Right lobe of liver (tissue), 6 donors: Measurements from ENCODE around the gene ZNF425. TPM values are rescaled to one million over a fixed set of nuclear protein-coding genes. Genes with fewer than 3 reads are reported as not detected.
A peak's percentile ranks its signal among the peaks of the same experiment; 100 is the strongest.

Source experiments
- ATAC-seq, 4 donors: fragments of 200-7000 bp; cut with Tn5 transposase; one replicate each; pipeline ENCODE4 v1.9.1; 2020; ENCODE audit warnings: mild to moderate bottlenecking in 4 of 4, moderate library complexity in 4 of 4
- DNase-seq, 3 donors: peaks; one replicate each; pipeline ENCODE4 v3.0.0-alpha.2; 2020
- H3K27ac ChIP-seq, 3 donors: fragments of 200-600 bp; one replicate each; pipeline ENCODE4 v1.8.0; 2022
- H3K27me3 ChIP-seq, 2 donors: fragments of 200-600 bp; one replicate each; pipeline ENCODE4 v1.8.0; 2022
- H3K36me3 ChIP-seq, 4 donors: fragments of 200-600 bp; sonication (generic) in 1 of 4; one replicate each; pipeline versions ENCODE4 v1.5.1 to v1.8.0; 2017 to 2022; ENCODE audit warnings: control low read depth in 1 of 4
- H3K4me1 ChIP-seq, 4 donors: fragments of 200-600 bp; sonication (generic) in 1 of 4; one replicate each; pipeline versions ENCODE4 v1.5.1 to v1.8.0; 2017 to 2022; ENCODE audit warnings: control low read depth in 1 of 4
- H3K4me3 ChIP-seq, 3 donors: fragments of 200-600 bp; one replicate each; pipeline ENCODE4 v1.8.0; 2022
- H3K9me3 ChIP-seq, 4 donors: fragments of 200-600 bp; sonication (generic) in 1 of 4; one replicate each; pipeline versions ENCODE4 v1.5.1 to v1.8.0; 2017 to 2022; ENCODE audit warnings: control low read depth in 1 of 4
- CTCF ChIP-seq, 4 donors: fragments of 200-600 bp in 3 of 4; fragments of 450-650 bp in 1 of 4; IDR thresholded peaks; one replicate each; pipeline versions ENCODE4 v1.5.1 to v1.8.0; 2016 to 2022; ENCODE audit warnings: antibody characterized with exemption in 4 of 4, mild to moderate bottlenecking in 2 of 4
- POLR2A ChIP-seq: fragments of 450-650 bp; IDR thresholded peaks from one replicate; pipeline ENCODE4 v1.6.1; 2017; ENCODE audit warnings: antibody characterized with exemption, mild to moderate bottlenecking
- WGBS: methylation state at CpG from one replicate; pipeline ENCODE4 v1.1.6; 2018; ENCODE audit warnings: low coverage, low lambda C conversion rate; ENCODE audit not compliant: insufficient coverage; ENCODE audit errors: missing lambda C conversion rate; 5-methylcytosine and 5-hydroxymethylcytosine counted together
- intact Hi-C, 2 donors: fragments of 100-400 bp; cut with DNase I; formaldehyde crosslinking; loops; one replicate each; pipeline versions ENCODE4 v1.11.2 to v1.14.1; 2022
- total RNA-seq, 6 experiments: library from RNA; depleted of rRNA in 2 of 6; stranded (reverse); fragments of >200 nt in 2 of 6; fragmentation: NEBNext Ultra II Directional in 3 of 6; extraction: Animal tissue kit (Norgen Biotek cat#: 25700) in 3 of 6; gene quantifications; one replicate each; pipeline versions ENCODE4 v1.1.0 to v1.2.4, GENCODE V29; 2016 to 2023
- donor health status: DM: no; HTN: yes; CAD: no.
- donor health status: DM: no; HTN: no; CAD: no.
- donor health status: DM: no; HTN: no; CAD: no.
- donor health status: DM: no; HTN: yes; CAD: no.
- donor health status: DM: no; HTN: yes; CAD: no.

ZNF425 gene
- total RNA-seq, 6 experiments from 2014 or later: 0.06 to 1.4 (median 0.44) TPM

GRCh38 chr7:149154056-149154455 is 27.9 kb upstream of the ZNF425 start:
- no peak for DNase-seq
- intact Hi-C loops: no loop called here
- H3K27me3 ChIP-seq: no peaks in the 10 kb centered on the region
- H3K4me3 ChIP-seq: no peak overlapping the region
- peaks cover 0 to 5% (median 0%) of the 10 kb centered on the region in 4 donors for H3K4me1 ChIP-seq
- no peak for ATAC-seq
- 91% methylated on average over 10 of the region's 11 CpGs for WGBS
- H3K27ac ChIP-seq: no peak overlapping the region
- H3K9me3 ChIP-seq: no peaks in the 10 kb centered on the region
- no peak for TF ChIP-seq CTCF (IDR thresholded peaks at IDR 0.05)
- no peak for TF ChIP-seq POLR2A
- peaks cover 0 to 21% (median 8%) of the 10 kb centered on the region in 4 donors for H3K36me3 ChIP-seq

- H3K4me1 ChIP-seq: peaks cover 0 to 13% (median 0%) of the 10 kb centered on the region in 4 donors
- H3K27ac ChIP-seq: no peak overlapping the region
- TF ChIP-seq CTCF (IDR thresholded peaks at IDR 0.05): no peak
- TF ChIP-seq POLR2A: no peak
- H3K4me3 ChIP-seq: no peak overlapping the region
- H3K9me3 ChIP-seq: no peaks in the 10 kb centered on the region
- intact Hi-C loops: no loop called here
- 79% methylated on average over 2 of the region's 2 CpGs for whole genome bisulfite sequencing
- no peaks in the 10 kb centered on the region for H3K27me3 ChIP-seq
- H3K36me3 ChIP-seq: peaks cover 0 to 21% (median 8%) of the 10 kb centered on the region in 4 donors
- no peak for ATAC-seq
- DNase-seq: no peak
Observed at GRCh38 chr7:149153346-149153745, 27.2 kb upstream of the ZNF425 start.

GRCh38 chr7:149150981-149151380 is 24.9 kb upstream of the ZNF425 start:
- no peak for DNase-seq
- Histone ChIP-seq H3K36me3 (peaks cover 0 to 18% (median 5%) of the 10 kb centered on the region in 4 donors), H3K4me1 (peaks cover 0 to 17% (median 0%) of the 10 kb centered on the region in 4 donors), H3K4me3 (no peak overlapping the region), H3K9me3 (no peaks in the 10 kb centered on the region), H3K27me3 (no peaks in the 10 kb centered on the region), H3K27ac (no peak overlapping the region)
- TF ChIP-seq POLR2A: no peak
- no peak for TF ChIP-seq CTCF (IDR thresholded peaks at IDR 0.05)
- ATAC-seq: no peak
- intact Hi-C loops: no loop called here
- WGBS: 84% methylated on average over 4 of the region's 4 CpGs

GRCh38 chr7:149147752-149148653 is 21.9 kb upstream of the ZNF425 start:
- TF ChIP-seq CTCF (IDR thresholded peaks at IDR 0.05) (no peak), POLR2A (no peak)
- intact Hi-C loops: no loop called here

More at GRCh38 chr7:149147752-149148653, 21.9 kb upstream of the ZNF425 start:
- Histone ChIP-seq H3K4me1 (peaks cover 0 to 18% (median 0%) of the 10 kb centered on the region in 4 donors), H3K9me3 (no peaks in the 10 kb centered on the region), H3K27ac (peak overlapping the region; percentile 72 to 89 (median 82)), H3K27me3 (no peaks in the 10 kb centered on the region), H3K36me3 (no peaks in the 10 kb centered on the region), H3K4me3 (peak overlapping the region; percentile 84 to 94 (median 86))
- peak; percentile 50 to 65 (median 58) for ATAC-seq
- DNase-seq: peak; percentile 63 to 73 (median 66)
- 0% methylated on average over 45 of the region's 86 CpGs for WGBS
